GM19452 (cell line): ENCODE results near the gene ALOX15.
"Not testable (repeated sequence)": the region's sequence is repeated elsewhere in the genome, so short reads cannot be mapped to it uniquely, and the experiment has no call there.

Source experiments
- ATAC-seq: cut with Tn5 transposase; IDR thresholded peaks from one replicate; pipeline ENCODE4 v1.9.1; 2021; ENCODE audit not compliant: unreplicated experiment

Gene ALOX15

GRCh38 chr17:4652997-4653396, 11.5 kb upstream of the ALOX15 start:
- ATAC-seq = no peak

- no peak for ATAC-seq
Measured at GRCh38 chr17:4648741-4649140, 7.3 kb upstream of the ALOX15 start.

GRCh38 chr17:4645642-4646041, 4.2 kb upstream of the ALOX15 start:
- no peak for ATAC-seq

- ATAC-seq = no peak
Measured at GRCh38 chr17:4643676-4644075, 2.2 kb upstream of the ALOX15 start.

GRCh38 chr17:4642286-4642685, 808 bp upstream of the ALOX15 start:
- no peak for ATAC-seq

GRCh38 chr17:4640569-4641188, 799 bp downstream of the ALOX15 start:
- not testable (repeated sequence) for ATAC-seq

GRCh38 chr17:4639301-4640059, 2.0 kb downstream of the ALOX15 start:
- ATAC-seq = not testable (repeated sequence)

- ATAC-seq = not testable (repeated sequence)
Measured at GRCh38 chr17:4638766-4639165, 2.7 kb downstream of the ALOX15 start.

GRCh38 chr17:4636474-4637100, 4.9 kb downstream of the ALOX15 start:
- no peak for ATAC-seq

- ATAC-seq = no peak
Measured at GRCh38 chr17:4635823-4636375, 5.6 kb downstream of the ALOX15 start.

GRCh38 chr17:4634976-4635375, 6.5 kb downstream of the ALOX15 start:
- no peak for ATAC-seq

- no peak for ATAC-seq
Measured at GRCh38 chr17:4633643-4634042, 7.8 kb downstream of the ALOX15 start.

- no peak for ATAC-seq
Measured at GRCh38 chr17:4632581-4632920, 8.9 kb downstream of the ALOX15 start.

- no peak for ATAC-seq
Measured at GRCh38 chr17:4631836-4632580, 9.5 kb downstream of the ALOX15 start.

- no peak for ATAC-seq
Measured at GRCh38 chr17:4631431-4631830, 10.0 kb downstream of the ALOX15 start.

GRCh38 chr17:4626734-4627256, 14.7 kb downstream of the ALOX15 start:
- no peak for ATAC-seq

- no peak for ATAC-seq
Measured at GRCh38 chr17:4625181-4625617, 16.3 kb downstream of the ALOX15 start.

- ATAC-seq = not testable (repeated sequence)
Measured at GRCh38 chr17:4624451-4624911, 17.0 kb downstream of the ALOX15 start.

- ATAC-seq = no peak
Measured at GRCh38 chr17:4623249-4623648, 18.2 kb downstream of the ALOX15 start.

GRCh38 chr17:4622375-4622774, 19.1 kb downstream of the ALOX15 start:
- ATAC-seq = no peak
